GM21737 (cell line): Measurements from ENCODE around the gene ATP8A1.
A peak's percentile ranks its signal among the peaks of the same experiment; 100 is the strongest.

Source experiments
- ATAC-seq: cut with Tn5 transposase; IDR thresholded peaks from one replicate; pipeline ENCODE4 v1.9.1; 2021; ENCODE audit warnings: mild to moderate bottlenecking, moderate library complexity; ENCODE audit not compliant: unreplicated experiment

The ATP8A1 gene

GRCh38 chr4:42628740-42629139 is 28.2 kb downstream of the ATP8A1 start:
- ATAC-seq, result no peak

DNA sequence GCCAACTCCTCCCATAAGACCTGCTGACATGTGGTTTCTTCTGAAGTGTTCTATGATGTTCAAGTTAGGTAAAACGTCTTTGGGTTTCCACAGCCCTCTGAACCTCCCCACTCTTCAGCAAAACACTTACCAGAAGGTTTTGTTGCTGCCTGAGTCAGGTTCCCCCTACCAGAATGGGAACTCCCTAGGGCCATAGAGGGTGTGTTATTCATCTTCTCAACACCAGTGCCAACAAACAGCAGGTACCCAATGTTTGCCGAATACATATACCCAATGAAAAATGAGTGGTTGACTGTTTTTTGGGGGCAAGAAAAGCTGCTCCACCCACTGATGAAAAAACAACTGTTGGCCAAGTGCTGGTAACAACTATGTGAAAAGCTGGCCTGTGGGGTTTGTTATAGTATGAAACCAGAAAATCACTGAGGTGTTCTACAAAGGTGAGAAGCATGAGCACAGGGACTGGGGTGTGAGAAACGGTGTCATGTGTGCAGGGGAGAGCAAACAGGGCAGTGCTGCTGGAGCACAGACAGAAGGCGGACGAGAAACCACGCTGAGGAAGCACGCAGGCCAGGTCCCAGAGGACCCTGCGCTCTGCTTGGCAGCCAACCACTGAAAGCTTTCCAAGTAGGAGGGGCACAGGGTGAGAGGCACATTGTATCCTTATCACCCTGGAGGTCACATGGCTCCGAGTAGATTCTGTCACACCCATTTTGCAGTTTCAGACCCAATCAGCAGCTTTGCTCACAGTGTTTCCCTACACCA is 28.8 kb downstream of the ATP8A1 start:
- ATAC-seq, result peak; percentile 90

- no peak for ATAC-seq
Observed at GRCh38 chr4:42626629-42627146, 30.2 kb downstream of the ATP8A1 start.

- ATAC-seq, result no peak
Observed at GRCh38 chr4:42625329-42625728, 31.6 kb downstream of the ATP8A1 start.

DNA sequence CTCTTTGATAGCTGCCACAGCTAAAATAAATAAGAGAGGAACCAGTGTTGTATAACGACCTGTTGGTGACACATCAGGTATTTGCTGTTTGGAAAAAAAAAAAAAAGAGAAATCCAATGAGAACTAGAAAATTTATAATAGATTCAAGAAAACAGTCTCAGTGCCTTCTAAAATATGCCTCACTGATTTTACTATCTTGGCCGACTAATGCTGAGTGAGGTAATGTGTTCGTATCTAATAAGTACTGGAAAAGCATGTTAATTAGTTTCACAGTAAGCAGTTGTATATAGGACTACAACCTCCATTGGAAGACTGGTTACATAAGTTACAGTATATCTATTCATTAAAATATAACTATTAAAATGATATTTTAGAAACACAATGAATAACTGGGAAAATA is 32.4 kb downstream of the ATP8A1 start:
- ATAC-seq, result no peak

- no peak for ATAC-seq
Observed at GRCh38 chr4:42618023-42618422, 38.9 kb downstream of the ATP8A1 start.

DNA sequence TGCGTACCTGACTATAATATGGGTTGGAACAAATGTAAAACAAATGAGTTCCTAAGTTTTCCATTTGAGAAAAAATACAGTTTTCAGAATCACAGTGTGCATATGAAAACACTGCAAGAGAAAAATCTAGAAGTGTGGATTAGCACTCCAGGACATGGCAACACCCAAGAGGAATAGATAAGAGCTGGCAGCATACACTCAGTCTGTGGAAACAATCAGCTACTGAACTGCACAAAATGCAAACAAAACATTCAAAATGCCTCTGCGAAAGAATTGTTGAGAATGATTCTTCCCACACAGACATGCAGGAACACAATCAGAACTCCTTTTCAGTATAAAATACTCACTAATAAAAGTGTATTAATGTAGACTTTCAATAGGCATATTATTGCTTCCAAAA is 39.9 kb downstream of the ATP8A1 start:
- ATAC-seq, result no peak

GRCh38 chr4:42616572-42616971 is 40.3 kb downstream of the ATP8A1 start:
- ATAC-seq, result no peak

DNA sequence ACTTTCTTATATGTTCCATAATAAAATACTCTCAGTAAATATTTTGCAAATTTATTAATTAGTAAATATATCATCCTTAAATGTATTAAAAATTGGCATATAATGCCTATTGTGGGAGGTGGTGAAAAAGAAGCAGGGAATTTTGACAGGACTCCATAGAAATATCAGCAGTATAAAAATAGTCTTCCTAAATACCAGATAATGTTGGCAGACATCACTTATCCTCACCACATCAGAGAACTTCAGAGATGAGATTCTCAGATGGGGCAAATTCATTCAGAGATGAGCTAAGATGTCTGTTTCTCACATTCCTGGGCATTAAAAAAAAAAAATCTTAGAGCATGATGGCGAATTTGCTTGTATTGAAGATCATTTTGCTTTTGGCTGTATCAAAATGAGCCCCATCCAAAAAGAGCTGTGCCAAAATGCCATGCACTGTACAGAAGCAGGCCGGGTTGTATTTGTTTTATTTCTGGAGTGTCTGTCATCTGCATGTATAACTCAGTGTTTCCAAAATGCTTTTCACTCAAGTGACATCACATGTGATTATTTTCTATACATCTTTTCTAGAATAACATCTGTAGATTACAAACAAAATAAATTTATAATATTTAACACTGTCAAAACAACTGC is 41.7 kb downstream of the ATP8A1 start:
- ATAC-seq, result no peak

- no peak for ATAC-seq
Observed at GRCh38 chr4:42612898-42613297, 44.0 kb downstream of the ATP8A1 start.

- ATAC-seq, result no peak
Observed at GRCh38 chr4:42610941-42611340, 46.0 kb downstream of the ATP8A1 start.

DNA sequence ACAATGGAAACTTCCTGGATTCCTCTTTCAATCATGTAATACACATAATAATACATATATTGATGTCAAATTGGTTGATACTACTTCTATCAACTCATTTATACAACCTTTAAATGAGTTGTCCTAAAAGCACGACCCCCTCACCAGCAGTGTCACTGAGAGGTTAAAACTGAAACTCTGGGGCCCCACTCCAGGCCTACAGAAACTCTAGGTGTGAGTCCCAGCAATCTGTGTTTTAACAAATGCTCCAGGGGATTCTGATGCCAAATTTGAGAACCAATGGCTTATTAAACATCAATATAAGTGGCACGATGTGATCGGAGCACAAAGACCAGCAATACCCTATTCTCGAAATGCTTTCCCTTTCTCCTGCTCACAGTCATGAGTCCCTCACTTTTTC is 47.9 kb downstream of the ATP8A1 start:
- ATAC-seq, result no peak

DNA sequence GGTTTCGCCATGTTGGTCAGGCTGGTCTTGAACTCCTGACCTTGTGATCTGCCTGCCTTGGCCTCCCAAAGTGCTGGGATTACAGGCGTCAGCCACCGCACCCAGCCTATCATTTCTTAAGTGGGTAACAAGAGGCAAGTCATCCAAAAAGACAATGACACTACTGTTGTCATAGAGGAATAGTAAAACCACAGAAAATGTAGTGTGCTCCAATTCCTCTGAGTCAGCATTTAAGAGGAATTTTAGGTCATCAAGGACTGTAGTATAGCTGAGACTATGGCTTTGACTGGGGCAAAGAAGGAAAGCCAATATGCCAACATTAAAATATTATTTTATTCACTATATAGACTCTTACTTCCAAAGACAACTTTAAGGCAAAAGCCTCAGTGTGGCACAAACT is 48.4 kb downstream of the ATP8A1 start:
- no peak for ATAC-seq

GRCh38 chr4:42607011-42607726 is 49.7 kb downstream of the ATP8A1 start:
- ATAC-seq, result no peak

- no peak for ATAC-seq
Observed at GRCh38 chr4:42605264-42605663, 51.6 kb downstream of the ATP8A1 start.

DNA sequence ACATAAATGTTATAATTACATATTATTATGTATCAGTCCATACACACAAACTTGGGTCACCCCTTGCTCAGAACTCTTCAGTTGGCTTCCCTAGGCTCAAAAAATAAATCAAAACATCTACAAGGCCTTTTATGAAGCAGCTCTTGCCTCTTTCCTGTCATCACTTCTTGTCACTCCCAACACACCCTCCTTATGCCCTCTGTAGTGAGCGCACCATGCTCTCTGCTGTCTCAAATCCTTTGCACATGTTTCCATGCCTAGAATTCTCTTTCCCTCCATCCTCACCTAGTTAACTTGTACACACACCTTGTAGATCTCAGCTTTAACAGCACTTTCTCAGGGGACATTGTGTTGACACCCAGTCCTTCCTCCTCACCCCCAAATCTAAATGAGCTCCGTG is 53.0 kb downstream of the ATP8A1 start:
- no peak for ATAC-seq

GRCh38 chr4:42600578-42600977 is 56.3 kb downstream of the ATP8A1 start:
- ATAC-seq, result no peak

DNA sequence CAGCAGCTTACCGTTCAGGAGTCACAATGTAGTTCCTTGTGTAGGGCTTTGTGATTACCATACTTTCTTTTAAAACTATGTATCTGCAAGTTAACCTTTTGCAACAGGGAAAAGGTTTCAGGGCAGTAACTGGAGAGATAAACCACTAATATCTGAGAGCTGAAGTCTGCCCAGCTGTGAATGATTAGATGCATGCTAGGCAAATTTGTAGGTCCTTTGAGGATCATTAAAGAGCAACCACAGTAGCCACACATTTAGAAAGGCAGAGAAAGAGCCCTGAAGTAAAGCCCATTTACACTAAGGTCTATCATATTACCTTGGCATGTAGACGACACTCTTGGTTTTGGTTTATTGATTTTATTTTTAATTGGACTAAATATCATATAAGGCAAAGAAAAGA is 60.0 kb downstream of the ATP8A1 start:
- no peak for ATAC-seq

GRCh38 chr4:42594888-42595287 is 62.0 kb downstream of the ATP8A1 start:
- ATAC-seq, result no peak

- ATAC-seq, result no peak
Observed at GRCh38 chr4:42588909-42589308, 68.0 kb downstream of the ATP8A1 start.

GRCh38 chr4:42586775-42587174 is 70.1 kb downstream of the ATP8A1 start:
- ATAC-seq, result no peak

- no peak for ATAC-seq
Observed at GRCh38 chr4:42579903-42580302, 77.0 kb downstream of the ATP8A1 start.
